Stimulated activated CD8-positive, alpha-beta memory T cell treated with anti-CD3 and anti-CD28 coated beads, Interleukin-7, amount 100 ng/mL, for 1 hour (primary cell): ENCODE data around the gene FBRSL1.

ENCODE experiments used
- DNase-seq, 2 donors: peaks; one replicate each; pipeline ENCODE4 v3.0.0-alpha.2; 2020; ENCODE audit warnings: low read depth in 2 of 2

FBRSL1 gene

GRCh38 chr12:132541200-132541599 lies 51.2 kb downstream of the FBRSL1 start:
- no peak for DNase-seq

GRCh38 chr12:132541996-132542395 lies 52.0 kb downstream of the FBRSL1 start:
- no peak for DNase-seq

- no peak for DNase-seq
Observed at GRCh38 chr12:132542661-132543060, 52.7 kb downstream of the FBRSL1 start.

- no peak for DNase-seq
Observed at GRCh38 chr12:132543298-132544079, 53.5 kb downstream of the FBRSL1 start.

- DNase-seq, result no peak
Observed at GRCh38 chr12:132544080-132544397, 54.1 kb downstream of the FBRSL1 start.

- DNase-seq, result no peak
Observed at GRCh38 chr12:132544498-132544897, 54.5 kb downstream of the FBRSL1 start.

- DNase-seq, result no peak
Observed at GRCh38 chr12:132545164-132545953, 55.4 kb downstream of the FBRSL1 start.

- DNase-seq, result no peak
Observed at GRCh38 chr12:132545955-132546354, 56.0 kb downstream of the FBRSL1 start.

- DNase-seq, result no peak
Observed at GRCh38 chr12:132546647-132547046, 56.7 kb downstream of the FBRSL1 start.

GRCh38 chr12:132547205-132547740 lies 57.3 kb downstream of the FBRSL1 start:
- DNase-seq, result no peak

- no peak for DNase-seq
Observed at GRCh38 chr12:132548430-132549058, 58.6 kb downstream of the FBRSL1 start.

- no peak for DNase-seq
Observed at GRCh38 chr12:132549059-132549458, 59.1 kb downstream of the FBRSL1 start.

GRCh38 chr12:132550014-132550802 lies 60.3 kb downstream of the FBRSL1 start:
- no peak for DNase-seq

GRCh38 chr12:132550830-132551640 lies 61.1 kb downstream of the FBRSL1 start:
- DNase-seq, result no peak

GRCh38 chr12:132551641-132552031 lies 61.7 kb downstream of the FBRSL1 start:
- no peak for DNase-seq

- no peak for DNase-seq
Observed at GRCh38 chr12:132554845-132555630, 65.1 kb downstream of the FBRSL1 start.

- no peak for DNase-seq
Observed at GRCh38 chr12:132555686-132556085, 65.7 kb downstream of the FBRSL1 start.

- DNase-seq, result no peak
Observed at GRCh38 chr12:132556216-132556615, 66.3 kb downstream of the FBRSL1 start.

GRCh38 chr12:132556801-132557200 lies 66.8 kb downstream of the FBRSL1 start:
- no peak for DNase-seq
